Measurements from ENCODE around the gene DBX1. TPM values are rescaled to one million over a fixed set of nuclear protein-coding genes. Genes with fewer than 3 reads are reported as not detected.

DBX1 gene
- total and polyA plus RNA-seq, 2 donors, result not detected

DNA sequence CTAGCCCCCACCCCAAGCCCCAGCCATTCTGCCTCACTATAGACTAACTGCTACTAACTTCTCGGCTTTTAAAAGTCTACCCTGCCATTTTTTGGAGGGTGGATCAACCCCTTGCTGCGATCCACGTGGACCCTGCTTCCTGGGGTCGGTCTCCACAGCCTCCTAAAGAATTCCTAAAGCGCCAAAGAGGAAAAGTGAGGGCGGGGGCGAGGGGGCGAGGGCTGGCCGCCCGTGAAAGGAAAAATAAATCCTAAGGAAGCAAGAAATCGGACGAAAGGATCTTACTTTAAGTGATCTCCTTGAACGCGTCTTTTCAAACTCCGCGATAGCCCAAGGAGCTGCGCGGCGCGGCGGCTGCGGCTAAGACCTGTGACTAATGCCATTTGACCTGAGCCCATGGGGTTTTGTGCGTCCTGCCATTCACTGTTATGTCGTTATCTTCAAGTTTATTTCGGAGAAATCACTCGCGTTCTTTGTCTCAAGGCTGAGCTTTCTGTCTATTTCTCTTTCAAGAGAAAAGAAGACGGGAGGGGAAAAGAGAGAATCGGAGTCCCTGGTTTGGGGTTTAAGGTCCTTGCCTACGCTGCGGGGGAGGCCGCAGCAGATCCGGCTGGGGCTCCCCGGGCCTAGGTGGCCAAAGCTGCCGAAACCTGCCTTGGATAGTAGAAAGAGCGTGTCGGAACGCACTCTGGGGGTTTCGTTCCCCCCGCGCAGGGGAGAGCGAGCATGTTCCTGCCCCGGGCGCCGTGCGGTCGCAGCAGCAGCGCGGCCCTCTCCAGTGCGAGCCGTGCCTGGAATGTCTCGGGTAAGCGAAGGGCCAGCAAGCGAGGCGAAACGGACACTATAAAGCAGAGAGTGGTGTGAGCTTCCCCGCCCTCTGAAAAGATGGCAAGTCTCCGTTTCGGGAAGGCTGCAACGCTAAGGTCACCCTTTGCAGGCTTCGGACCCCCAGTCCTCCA, 2.8 kb upstream of the DBX1 start:
- 3% methylated on average over 61 of the region's 61 CpGs for WGBS
- Histone ChIP-seq H3K4me1 (ENCODE audit: control insufficient read depth in 2 of 2, insufficient read depth in 2 of 2, low read length in 2 of 2) (no peaks in the 10 kb centered on the region), H3K36me3 (ENCODE audit: control insufficient read depth in 2 of 2, insufficient read depth in 2 of 2, low read length in 1 of 2) (no peaks in the 10 kb centered on the region), H3K27ac (ENCODE audit: low read depth in 1 of 2, low read length in 1 of 2) (no peak overlapping the region), H3K27me3 (ENCODE audit: control insufficient read depth in 2 of 2, insufficient read depth in 1 of 2, low read length in 1 of 2) (peaks cover 73 to 99% of the 10 kb centered on the region in 2 donors), H3K4me3 (ENCODE audit: low read length in 2 of 2) (no peak overlapping the region), H3K9me3 (ENCODE audit: control insufficient read depth in 2 of 2, insufficient read depth in 1 of 2, low read length in 1 of 2) (peaks cover 0 to 2% of the 10 kb centered on the region in 2 donors)
- DNase-seq (ENCODE audit: low read depth in 6 of 9, low spot score in 9 of 9), result peak in 1 of 9 donors; percentile 7

DNA sequence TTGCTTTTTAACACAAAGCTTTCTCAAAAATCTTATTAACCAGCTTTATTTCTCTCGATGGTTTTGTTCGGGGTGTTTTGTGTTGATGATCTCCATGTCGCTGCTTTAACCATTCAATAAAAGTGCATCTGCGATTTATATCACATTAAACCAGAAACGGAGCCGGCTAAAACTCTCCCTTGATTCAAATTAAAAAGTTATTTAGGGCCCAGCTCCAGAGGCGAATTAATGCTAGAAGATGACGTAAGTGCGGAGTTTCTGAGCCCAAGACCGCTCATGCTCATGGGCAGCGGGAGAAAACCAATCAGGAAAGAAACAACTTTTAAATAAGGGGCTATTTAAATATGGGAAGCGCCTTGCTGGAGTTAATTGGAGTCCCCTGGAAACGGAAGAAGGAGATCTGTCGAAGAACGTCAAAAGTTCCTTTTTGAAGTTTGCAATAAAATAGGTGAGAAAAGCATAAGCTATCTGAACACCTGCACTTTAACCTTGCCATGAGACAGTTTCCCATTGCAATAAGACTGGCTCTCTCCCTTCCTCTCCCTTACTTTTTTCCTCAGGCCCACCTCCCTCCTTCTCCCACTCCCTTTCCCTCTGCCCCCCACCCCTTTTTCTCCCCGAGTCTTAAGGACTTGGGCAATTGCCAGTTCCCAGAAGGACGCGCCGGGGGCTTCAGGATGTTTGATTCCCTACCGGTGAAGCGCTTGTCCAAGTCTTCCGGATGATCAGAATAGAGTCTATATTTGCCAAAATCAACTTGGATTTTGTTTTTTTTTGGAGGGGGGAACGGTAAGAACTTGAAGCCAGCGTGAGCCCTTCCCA, 1.9 kb upstream of the DBX1 start:
- no peak for DNase-seq (ENCODE audit: low read depth in 6 of 9, low spot score in 9 of 9)
- Histone ChIP-seq H3K27ac (ENCODE audit: low read depth in 1 of 2, low read length in 1 of 2) (no peak overlapping the region), H3K36me3 (ENCODE audit: control insufficient read depth in 2 of 2, insufficient read depth in 2 of 2, low read length in 1 of 2) (no peaks in the 10 kb centered on the region), H3K4me3 (ENCODE audit: low read length in 2 of 2) (no peak overlapping the region), H3K27me3 (ENCODE audit: control insufficient read depth in 2 of 2, insufficient read depth in 1 of 2, low read length in 1 of 2) (peaks cover 79 to 100% of the 10 kb centered on the region in 2 donors), H3K9me3 (ENCODE audit: control insufficient read depth in 2 of 2, insufficient read depth in 1 of 2, low read length in 1 of 2) (peaks cover 1 to 2% of the 10 kb centered on the region in 2 donors), H3K4me1 (ENCODE audit: control insufficient read depth in 2 of 2, insufficient read depth in 2 of 2, low read length in 2 of 2) (peaks cover 1 to 2% of the 10 kb centered on the region in 2 donors)
- WGBS, result 7% methylated on average over 24 of the region's 24 CpGs

DNA sequence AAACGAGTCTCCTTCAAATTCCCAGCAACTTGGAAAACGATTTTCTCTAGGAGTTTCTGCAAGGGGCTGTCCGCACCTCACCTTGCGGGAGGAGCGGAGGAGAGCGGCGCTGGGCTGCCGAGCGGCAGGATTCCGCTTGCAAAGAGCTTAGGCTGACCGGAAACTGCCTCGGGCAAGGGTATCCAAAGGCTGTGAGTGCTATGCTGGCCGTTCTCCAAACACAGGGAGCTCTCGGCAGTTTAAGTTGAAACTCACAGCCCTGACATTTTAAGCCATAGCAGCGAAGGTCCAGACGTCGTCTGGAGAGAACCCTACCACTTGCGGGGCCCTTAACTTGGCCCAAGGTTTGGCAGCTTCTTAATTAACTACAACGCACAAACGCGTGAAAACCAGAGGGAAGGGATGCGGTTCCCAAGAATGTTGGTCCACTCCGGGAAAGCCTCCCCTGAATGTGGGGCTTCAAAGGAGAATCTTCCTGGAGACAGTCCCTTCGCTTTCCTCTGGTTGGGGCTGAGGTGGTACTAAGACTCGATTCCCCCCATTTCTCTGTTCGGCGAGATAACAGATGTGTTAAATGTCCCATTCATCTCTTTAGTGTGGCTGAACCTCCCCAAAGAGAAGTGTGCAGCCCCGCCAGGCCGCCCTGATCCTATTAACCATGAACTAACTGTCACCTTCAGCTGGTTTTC, 1.1 kb upstream of the DBX1 start:
- H3K27me3 ChIP-seq (ENCODE audit: control insufficient read depth in 2 of 2, insufficient read depth in 1 of 2, low read length in 1 of 2), result peaks cover 86 to 100% of the 10 kb centered on the region in 2 donors
- DNase-seq (ENCODE audit: low read depth in 6 of 9, low spot score in 9 of 9), result no peak

DNA sequence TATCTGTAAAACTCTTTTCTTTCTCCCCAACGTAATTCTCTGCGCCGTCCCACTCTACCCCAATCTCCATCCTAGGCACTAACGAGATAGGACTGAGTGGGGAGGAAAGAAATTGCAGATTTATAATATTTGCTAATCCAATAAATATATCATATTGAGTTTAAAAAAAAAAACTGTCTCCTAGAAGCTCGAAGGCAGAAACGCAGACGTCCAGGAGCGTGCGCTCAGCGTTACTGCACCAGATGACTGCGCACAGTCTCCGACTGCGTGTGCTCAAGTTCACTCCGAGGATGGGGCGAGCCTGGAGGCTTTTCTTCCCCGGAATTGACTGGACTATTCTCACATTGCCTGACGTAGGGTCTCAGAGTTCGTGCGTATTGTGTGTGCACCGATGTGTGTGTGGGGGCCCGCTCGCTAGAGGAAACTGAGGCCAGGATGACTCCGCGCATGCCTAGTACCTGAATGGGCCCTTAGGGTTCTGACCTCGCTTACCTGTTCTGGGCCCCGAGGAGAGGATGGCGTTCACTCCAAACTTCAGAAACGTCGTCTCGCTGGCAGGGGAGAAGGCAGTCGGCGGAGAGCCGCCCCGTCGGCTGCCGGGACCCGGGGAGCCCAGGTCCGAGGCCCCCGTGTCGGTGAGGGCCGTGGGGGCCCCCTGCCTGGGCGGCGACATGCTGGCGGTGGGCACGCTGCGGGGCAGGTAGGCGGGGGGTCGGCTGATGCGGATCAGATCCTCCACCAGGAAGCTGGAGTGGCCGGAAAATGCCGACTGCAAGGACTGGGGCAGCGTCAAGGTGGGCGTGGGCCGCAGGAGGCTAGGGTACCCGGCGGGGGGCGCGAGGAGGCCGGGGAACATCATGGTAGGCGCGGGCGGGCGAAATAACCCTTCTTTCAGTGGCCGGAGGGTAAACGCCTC, 551 bp downstream of the DBX1 start:
- Histone ChIP-seq H3K4me1 (ENCODE audit: control insufficient read depth in 2 of 2, insufficient read depth in 2 of 2, low read length in 2 of 2) (peaks cover 4 to 5% of the 10 kb centered on the region in 2 donors), H3K9me3 (ENCODE audit: control insufficient read depth in 2 of 2, insufficient read depth in 1 of 2, low read length in 1 of 2) (peaks cover 5 to 12% of the 10 kb centered on the region in 2 donors), H3K4me3 (ENCODE audit: low read length in 2 of 2) (no peak overlapping the region), H3K36me3 (ENCODE audit: control insufficient read depth in 2 of 2, insufficient read depth in 2 of 2, low read length in 1 of 2) (no peaks in the 10 kb centered on the region), H3K27ac (ENCODE audit: low read depth in 1 of 2, low read length in 1 of 2) (no peak overlapping the region), H3K27me3 (ENCODE audit: control insufficient read depth in 2 of 2, insufficient read depth in 1 of 2, low read length in 1 of 2) (peaks cover 88 to 99% of the 10 kb centered on the region in 2 donors)
- no peak for DNase-seq (ENCODE audit: low read depth in 6 of 9, low spot score in 9 of 9)
- WGBS, result 13% methylated on average over 65 of the region's 65 CpGs

More for the DNA sequence above, 1.1 kb upstream of the DBX1 start:
- 11% methylated on average over 29 of the region's 29 CpGs for WGBS
- Histone ChIP-seq H3K27ac (ENCODE audit: low read depth in 1 of 2, low read length in 1 of 2) (no peak overlapping the region), H3K36me3 (ENCODE audit: control insufficient read depth in 2 of 2, insufficient read depth in 2 of 2, low read length in 1 of 2) (no peaks in the 10 kb centered on the region), H3K9me3 (ENCODE audit: control insufficient read depth in 2 of 2, insufficient read depth in 1 of 2, low read length in 1 of 2) (peaks cover 4 to 7% of the 10 kb centered on the region in 2 donors), H3K4me3 (ENCODE audit: low read length in 2 of 2) (no peak overlapping the region), H3K4me1 (ENCODE audit: control insufficient read depth in 2 of 2, insufficient read depth in 2 of 2, low read length in 2 of 2) (peaks cover 4 to 5% of the 10 kb centered on the region in 2 donors)

DNA sequence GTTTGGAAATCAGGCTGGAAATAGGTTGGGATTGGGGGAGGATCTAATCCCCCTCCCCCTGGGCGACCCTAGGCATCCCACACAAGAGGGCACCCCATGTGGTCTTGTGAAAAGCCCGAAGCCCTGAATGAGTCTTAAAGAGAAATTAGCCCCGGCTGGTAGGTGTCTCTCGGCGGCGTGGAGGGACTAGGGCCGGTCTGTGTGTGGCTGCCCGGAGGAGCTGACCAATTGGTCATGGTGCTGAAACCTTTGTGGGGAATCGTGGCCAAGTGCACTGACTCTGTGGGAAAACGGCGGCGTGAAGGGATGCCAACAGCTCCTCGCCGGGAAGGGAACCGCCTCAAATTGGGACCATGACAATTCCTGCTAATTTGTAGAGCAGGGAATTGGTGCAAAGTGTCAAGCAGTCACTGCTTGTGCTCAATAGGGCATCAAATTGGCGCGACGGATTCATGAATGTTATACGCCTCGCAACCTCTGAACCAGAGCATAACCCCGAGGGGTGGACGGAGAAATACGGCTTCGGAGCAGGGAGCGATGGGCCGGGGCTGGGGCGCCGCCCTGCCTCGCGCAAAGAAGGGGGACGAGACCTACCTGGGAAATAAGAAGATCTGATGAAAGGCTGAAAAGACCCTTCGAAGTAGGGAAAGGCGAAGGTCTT, 1.5 kb downstream of the DBX1 start:
- peaks cover 88 to 99% of the 10 kb centered on the region in 2 donors for H3K27me3 ChIP-seq (ENCODE audit: control insufficient read depth in 2 of 2, insufficient read depth in 1 of 2, low read length in 1 of 2)
- H3K4me1 ChIP-seq (ENCODE audit: control insufficient read depth in 2 of 2, insufficient read depth in 2 of 2, low read length in 2 of 2), result peaks cover 4 to 5% of the 10 kb centered on the region in 2 donors
- 10% methylated on average over 33 of the region's 33 CpGs for WGBS
- H3K9me3 ChIP-seq (ENCODE audit: control insufficient read depth in 2 of 2, insufficient read depth in 1 of 2, low read length in 1 of 2), result peaks cover 5 to 12% of the 10 kb centered on the region in 2 donors
- H3K4me3 ChIP-seq (ENCODE audit: low read length in 2 of 2), result no peak overlapping the region
- peak in 1 of 9 donors; percentile 19 for DNase-seq (ENCODE audit: low read depth in 6 of 9, low spot score in 9 of 9)
- H3K36me3 ChIP-seq (ENCODE audit: control insufficient read depth in 2 of 2, insufficient read depth in 2 of 2, low read length in 1 of 2), result no peaks in the 10 kb centered on the region
- H3K27ac ChIP-seq (ENCODE audit: low read depth in 1 of 2, low read length in 1 of 2), result no peak overlapping the region

DNA sequence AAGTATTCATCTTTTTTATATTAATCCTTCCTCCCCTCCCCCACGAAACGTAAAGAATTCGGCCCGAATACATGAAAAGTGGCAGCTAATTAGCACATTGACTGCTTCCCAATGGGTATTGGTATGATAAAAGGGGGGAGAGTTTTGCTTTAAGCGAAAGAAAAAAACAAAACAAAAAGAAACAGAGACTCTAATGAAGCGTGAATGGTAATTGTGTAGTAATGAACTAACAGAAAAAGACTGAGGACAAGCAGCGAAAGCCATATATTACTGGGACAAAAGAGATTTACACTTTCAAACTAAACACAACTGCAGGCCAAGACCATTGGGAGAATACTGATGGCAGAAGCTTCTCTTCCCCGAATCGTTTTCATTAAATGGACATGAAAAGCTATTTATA, 2.5 kb downstream of the DBX1 start:
- no peak for DNase-seq (ENCODE audit: low read depth in 6 of 9, low spot score in 9 of 9)
- 9% methylated on average over 9 of the region's 9 CpGs for WGBS
- Histone ChIP-seq H3K9me3 (ENCODE audit: control insufficient read depth in 2 of 2, insufficient read depth in 1 of 2, low read length in 1 of 2) (peaks cover 5 to 12% of the 10 kb centered on the region in 2 donors), H3K4me1 (ENCODE audit: control insufficient read depth in 2 of 2, insufficient read depth in 2 of 2, low read length in 2 of 2) (peaks cover 4 to 5% of the 10 kb centered on the region in 2 donors), H3K36me3 (ENCODE audit: control insufficient read depth in 2 of 2, insufficient read depth in 2 of 2, low read length in 1 of 2) (no peaks in the 10 kb centered on the region), H3K4me3 (ENCODE audit: low read length in 2 of 2) (no peak overlapping the region), H3K27me3 (ENCODE audit: control insufficient read depth in 2 of 2, insufficient read depth in 1 of 2, low read length in 1 of 2) (peaks cover 78 to 94% of the 10 kb centered on the region in 2 donors), H3K27ac (ENCODE audit: low read depth in 1 of 2, low read length in 1 of 2) (no peak overlapping the region)

DNA sequence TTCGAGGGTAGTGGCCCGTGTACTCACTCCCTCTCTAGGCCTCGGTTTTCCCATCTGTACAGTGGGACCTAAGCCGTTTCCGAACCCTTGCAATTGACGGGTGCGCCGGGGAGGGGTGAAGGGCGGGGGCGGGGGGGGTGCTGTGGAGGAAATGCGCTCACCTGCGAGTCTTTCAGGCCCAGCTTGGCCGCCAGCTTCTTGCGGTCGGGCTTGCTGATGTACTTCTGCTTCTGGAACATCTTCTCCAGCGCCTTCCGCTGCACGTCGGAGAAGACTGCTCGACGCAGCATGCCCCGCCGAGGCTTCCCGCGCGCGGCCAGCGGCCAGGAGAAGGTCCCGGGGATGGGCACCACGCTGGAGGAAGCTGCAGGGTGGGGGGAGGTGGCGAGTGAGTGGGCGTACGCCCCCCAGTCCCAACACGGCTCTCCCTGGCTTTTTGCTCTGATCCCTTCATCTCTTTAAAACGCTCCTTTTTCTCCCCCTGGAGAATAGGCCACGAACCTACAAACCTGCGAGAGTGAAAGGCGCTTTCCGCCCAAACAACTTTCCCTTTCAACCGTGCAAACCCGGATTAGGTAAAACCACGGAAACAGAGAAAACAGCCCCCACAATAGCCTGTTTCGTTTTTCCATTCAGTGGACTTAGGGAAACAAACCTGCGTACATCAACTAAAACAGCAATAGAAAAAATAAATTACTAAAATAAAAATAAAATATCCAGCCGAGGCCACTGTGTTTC, 3.2 kb downstream of the DBX1 start:
- no peak overlapping the region for H3K27ac ChIP-seq (ENCODE audit: low read depth in 1 of 2, low read length in 1 of 2)
- DNase-seq (ENCODE audit: low read depth in 6 of 9, low spot score in 9 of 9), result peak in 3 of 9 donors; percentile 19 to 55 (median 35)
- H3K27me3 ChIP-seq (ENCODE audit: control insufficient read depth in 2 of 2, insufficient read depth in 1 of 2, low read length in 1 of 2), result peaks cover 71 to 88% of the 10 kb centered on the region in 2 donors
- H3K9me3 ChIP-seq (ENCODE audit: control insufficient read depth in 2 of 2, insufficient read depth in 1 of 2, low read length in 1 of 2), result peaks cover 5 to 12% of the 10 kb centered on the region in 2 donors
- H3K4me3 ChIP-seq (ENCODE audit: low read length in 2 of 2), result peak overlapping the region; percentile 27 to 41
- 3% methylated on average over 45 of the region's 45 CpGs for WGBS
- peaks cover 4 to 5% of the 10 kb centered on the region in 2 donors for H3K4me1 ChIP-seq (ENCODE audit: control insufficient read depth in 2 of 2, insufficient read depth in 2 of 2, low read length in 2 of 2)
- no peaks in the 10 kb centered on the region for H3K36me3 ChIP-seq (ENCODE audit: control insufficient read depth in 2 of 2, insufficient read depth in 2 of 2, low read length in 1 of 2)
